ENCODE data around the gene XCR1. TPM values are rescaled to one million over a fixed set of nuclear protein-coding genes. Genes with fewer than 3 reads are reported as not detected.

Gene XCR1
- total and polyA plus RNA-seq, 2 of the 8 experiments (the other 6 are each of a cell fraction or from before 2014, with no cell fraction given): 0.53 TPM; not detected in 1

- no peaks in the 10 kb centered on the region for H3K9me3 ChIP-seq (ENCODE audit: insufficient read depth in 2 of 2, low read depth in 1 of 2, low read length in 1 of 2)
- H3K27ac ChIP-seq (ENCODE audit: low read depth, low read length): no peak overlapping the region
- no peaks in the 10 kb centered on the region for H3K79me1 ChIP-seq (ENCODE audit: low read depth, low read length)
- no peak overlapping the region for H2BK15ac ChIP-seq (ENCODE audit: low read length)
- H3K4me2 ChIP-seq (ENCODE audit: insufficient read depth in 1 of 2, low read depth in 2 of 2, low read length in 2 of 2): no peak overlapping the region
- H3K4me3 ChIP-seq (ENCODE audit: extremely low read depth in 1 of 4, insufficient read depth in 2 of 4, low read depth in 3 of 4, low read length in 4 of 4): no peak overlapping the region
- no peak overlapping the region for H2BK20ac ChIP-seq (ENCODE audit: low read length)
- no peaks in the 10 kb centered on the region for H3K4me1 ChIP-seq (replicated peaks in 1 of 4; ENCODE audit: control insufficient read depth in 3 of 4, insufficient read depth in 4 of 4, low read length in 3 of 4)
- H3K23ac ChIP-seq (ENCODE audit: insufficient read length): no peak overlapping the region
- H4K91ac ChIP-seq (replicated peaks; ENCODE audit: insufficient read length, low read length): no peak overlapping the region
- WGBS, 2 experiments (ENCODE audit: extremely low coverage in 1 of 2, insufficient coverage in 1 of 2, insufficient read length in 1 of 2, insufficient replicate concordance in 2 of 2, low coverage in 1 of 2, low lambda C conversion rate in 2 of 2, missing lambda C conversion rate in 1 of 2): 90% methylated on average over 4 of the region's 4 CpGs; no CpG with 5 or more reads in 1 of the 2 experiments
- ChIA-PET CTCF (ENCODE audit: partially characterized antibody) (interaction anchor here (1.2 to 3.6 kb wide), 4 partner anchors 12 to 101 kb away, joined by 3 to 11 read pairs (median 7); no protein-coding TSS in a partner anchor), POLR2A (ENCODE audit: partially characterized antibody) (no interaction called here)
- no peak overlapping the region for H2BK5ac ChIP-seq (ENCODE audit: low read depth, low read length)
- no peak overlapping the region for H4K8ac ChIP-seq (ENCODE audit: extremely low read depth, insufficient read depth, low read length)
- H2BK12ac ChIP-seq (ENCODE audit: low read depth, low read length): no peak overlapping the region
- H4K20me1 ChIP-seq (replicated peaks in 1 of 2; ENCODE audit: control insufficient read depth in 1 of 2, insufficient read depth in 2 of 2, low read length in 2 of 2): peaks cover 0 to 1% of the 10 kb centered on the region in 2 experiments
- no peak overlapping the region for H3K4ac ChIP-seq (replicated peaks; ENCODE audit: insufficient read length, low read depth, low read length)
- H3K23me2 ChIP-seq (ENCODE audit: low read depth, low read length): no peaks in the 10 kb centered on the region
- no peak overlapping the region for H2AK5ac ChIP-seq (ENCODE audit: low read depth, low read length)
- FAIRE-seq (no peak), DNase-seq (ENCODE audit: low read depth in 1 of 2, low spot score in 2 of 2) (no peak)
- H3K56ac ChIP-seq (replicated peaks; ENCODE audit: insufficient read length, low read depth, low read length): no peak overlapping the region
- H3K9ac ChIP-seq (replicated peaks in 1 of 4; ENCODE audit: extremely low read depth in 1 of 4, low read depth in 3 of 4, low read length in 3 of 4): no peak overlapping the region
- no peak overlapping the region for H4K5ac ChIP-seq (ENCODE audit: insufficient read length, low read depth, low read length)
- no peak overlapping the region for H2BK120ac ChIP-seq (replicated peaks; ENCODE audit: low read depth, low read length)
- no peak overlapping the region for H3K14ac ChIP-seq (ENCODE audit: insufficient read length)
- H3K18ac ChIP-seq (ENCODE audit: extremely low read depth, low read length): no peak overlapping the region
- peaks cover 11 to 73% (median 58%) of the 10 kb centered on the region in 4 experiments for H3K36me3 ChIP-seq (ENCODE audit: control insufficient read depth in 2 of 4, insufficient read depth in 4 of 4, low read length in 3 of 4)
- no peaks in the 10 kb centered on the region for H3K79me2 ChIP-seq (ENCODE audit: control insufficient read depth in 1 of 2, insufficient read depth in 2 of 2, low read length in 2 of 2)
- no peaks in the 10 kb centered on the region for H3K27me3 ChIP-seq (replicated peaks in 1 of 4; ENCODE audit: control insufficient read depth in 3 of 4, extremely low read depth in 1 of 4, insufficient read depth in 3 of 4, low read length in 3 of 4)
- no peak overlapping the region for H2AFZ ChIP-seq (ENCODE audit: low read length)
- TF ChIP-seq EGR1 (IDR thresholded peaks at IDR 0.05; ENCODE audit: borderline replicate concordance, low read depth, low read length): no peak
- no peak for TF ChIP-seq ZNF274 (IDR thresholded peaks at IDR 0.05; ENCODE audit: borderline replicate concordance, extremely low read depth, low read length)
- no peak for TF ChIP-seq YY1 (IDR thresholded peaks at IDR 0.05; ENCODE audit: low read depth, low read length)
- TF ChIP-seq SIX5 (IDR thresholded peaks at IDR 0.05; ENCODE audit: low read depth, low read length): no peak
Measured at GRCh38 chr3:45979378-45979777, 47.9 kb downstream of the XCR1 start.

Measured in H1 (cell line).